Astrocyte (in vitro differentiated cells and primary cell): ENCODE measurements around the gene DRD1.

Experiments used
- EZH2 ChIP-seq: IDR thresholded peaks from 2 replicates; pipeline ENCODE4 v1.6.1; 2012; ENCODE audit warnings: mild to moderate bottlenecking, low read length, inconsistent platforms; ENCODE audit not compliant: insufficient read depth
- TF ChIP-seq, protein P1 (sequence below): IDR thresholded peaks from 2 replicates; pipeline ENCODE4 v1.5.1; 2011; ENCODE audit warnings: low read depth, mild to moderate bottlenecking, inconsistent platforms, low read length, moderate library complexity; ENCODE audit not compliant: insufficient read depth

DNA sequence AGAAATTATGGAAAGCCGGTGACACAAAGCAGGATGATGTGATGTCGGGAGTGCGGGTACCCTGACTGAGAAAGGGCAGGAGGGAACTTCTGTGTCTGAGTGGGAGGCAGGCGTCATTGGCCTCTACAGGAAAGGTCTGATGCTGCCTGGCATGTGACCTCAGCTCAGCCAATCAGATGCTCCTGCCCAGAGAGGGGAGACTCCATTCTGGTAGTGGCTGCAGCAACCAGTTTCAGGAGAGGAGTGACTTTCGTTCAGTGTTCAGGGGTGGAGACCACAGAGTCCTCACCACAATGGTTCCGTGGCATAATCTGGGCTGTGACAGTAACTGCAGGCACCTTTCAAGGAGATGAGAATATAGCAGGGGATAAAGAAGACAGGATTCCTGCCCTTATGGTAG lies 27.6 kb upstream of the DRD1 start:
- TF ChIP-seq, protein P1, sequence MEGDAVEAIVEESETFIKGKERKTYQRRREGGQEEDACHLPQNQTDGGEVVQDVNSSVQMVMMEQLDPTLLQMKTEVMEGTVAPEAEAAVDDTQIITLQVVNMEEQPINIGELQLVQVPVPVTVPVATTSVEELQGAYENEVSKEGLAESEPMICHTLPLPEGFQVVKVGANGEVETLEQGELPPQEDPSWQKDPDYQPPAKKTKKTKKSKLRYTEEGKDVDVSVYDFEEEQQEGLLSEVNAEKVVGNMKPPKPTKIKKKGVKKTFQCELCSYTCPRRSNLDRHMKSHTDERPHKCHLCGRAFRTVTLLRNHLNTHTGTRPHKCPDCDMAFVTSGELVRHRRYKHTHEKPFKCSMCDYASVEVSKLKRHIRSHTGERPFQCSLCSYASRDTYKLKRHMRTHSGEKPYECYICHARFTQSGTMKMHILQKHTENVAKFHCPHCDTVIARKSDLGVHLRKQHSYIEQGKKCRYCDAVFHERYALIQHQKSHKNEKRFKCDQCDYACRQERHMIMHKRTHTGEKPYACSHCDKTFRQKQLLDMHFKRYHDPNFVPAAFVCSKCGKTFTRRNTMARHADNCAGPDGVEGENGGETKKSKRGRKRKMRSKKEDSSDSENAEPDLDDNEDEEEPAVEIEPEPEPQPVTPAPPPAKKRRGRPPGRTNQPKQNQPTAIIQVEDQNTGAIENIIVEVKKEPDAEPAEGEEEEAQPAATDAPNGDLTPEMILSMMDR, result no peak
- no peak for TF ChIP-seq EZH2
